ENCODE data around the gene OR5A1.
"Not testable (repeated sequence)": the region's sequence is repeated elsewhere in the genome, so short reads cannot be mapped to it uniquely, and the experiment has no call there.

The OR5A1 gene

DNA sequence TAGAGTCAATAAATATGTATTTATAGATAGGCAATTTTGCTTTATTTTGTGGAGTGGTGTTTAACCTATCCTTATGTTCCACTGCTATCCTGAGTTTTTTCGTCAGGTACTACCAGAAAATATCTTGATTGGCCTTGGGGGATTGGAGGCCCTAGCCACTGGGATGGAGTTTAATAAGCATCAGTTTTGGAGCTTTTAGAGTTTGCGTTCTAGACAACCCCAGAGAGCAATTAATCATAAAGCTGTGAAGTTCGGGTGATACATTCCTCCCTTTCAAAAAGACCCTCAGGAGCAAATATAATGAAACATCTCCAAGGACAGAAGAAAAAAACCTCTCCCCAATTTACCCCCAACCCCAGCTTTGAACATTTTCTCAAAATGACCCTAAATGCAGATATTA lies at the start of gene OR5A1:
OR5A1 (plus strand) TSS at position 301 of the 400 bp plus-strand sequence. CDS start 6,700 bp downstream, outside the sequence.
- no peak for DNase-seq

GRCh38 chr11:59394186-59394585 lies 42.1 kb upstream of the OR5A1 start:
- DNase-seq, result no peak

GRCh38 chr11:59400461-59401261 lies 35.6 kb upstream of the OR5A1 start:
- no peak for DNase-seq

GRCh38 chr11:59401262-59401552 lies 35.1 kb upstream of the OR5A1 start:
- DNase-seq, result no peak

DNA sequence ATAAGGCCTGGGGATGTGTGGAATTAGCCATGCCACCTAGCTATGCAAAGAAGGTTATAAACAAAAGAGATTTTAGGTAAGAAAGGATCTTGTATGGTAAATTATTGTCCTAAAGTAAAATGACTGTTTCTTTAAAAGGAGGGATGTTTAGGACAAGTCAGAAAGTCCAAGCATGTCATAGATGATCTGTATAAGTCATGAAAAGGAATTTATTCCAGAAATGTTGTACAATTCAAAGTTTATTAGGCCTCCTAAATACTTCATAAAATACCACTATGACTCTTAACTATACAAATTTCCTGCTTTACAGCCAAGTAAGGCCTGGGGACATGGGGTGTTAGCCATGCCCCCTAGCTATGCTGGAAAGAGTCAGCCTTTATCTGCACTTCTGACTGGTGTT lies 32.7 kb upstream of the OR5A1 start:
- DNase-seq, result no peak

GRCh38 chr11:59413646-59414045 lies 22.6 kb upstream of the OR5A1 start:
- no peak for DNase-seq

- DNase-seq, result no peak
Measured at GRCh38 chr11:59415111-59415510, 21.2 kb upstream of the OR5A1 start.

GRCh38 chr11:59416613-59417012 lies 19.7 kb upstream of the OR5A1 start:
- DNase-seq, result no peak

GRCh38 chr11:59417023-59417422 lies 19.2 kb upstream of the OR5A1 start:
- DNase-seq, result no peak

DNA sequence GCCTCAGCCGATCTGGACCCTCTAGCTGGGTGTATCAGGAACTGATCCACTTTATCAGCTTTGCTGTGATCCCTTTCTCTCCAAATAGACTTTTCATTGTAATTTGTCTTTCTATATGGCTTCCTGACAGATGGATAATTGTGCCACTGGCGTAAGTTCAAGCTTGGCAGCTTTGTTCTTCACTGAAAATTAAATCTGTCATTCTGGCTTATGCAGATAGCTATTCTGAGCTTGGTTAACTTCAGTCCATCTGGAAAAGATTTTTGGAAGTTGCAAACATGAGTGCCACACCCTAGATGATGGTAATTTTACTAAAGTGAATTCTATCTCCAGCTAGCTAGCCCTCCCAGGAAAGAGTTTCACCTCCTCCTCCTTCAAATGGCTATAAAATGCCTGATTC lies 18.1 kb upstream of the OR5A1 start:
- DNase-seq, result no peak

- no peak for DNase-seq
Measured at GRCh38 chr11:59423835-59424234, 12.4 kb upstream of the OR5A1 start.

- DNase-seq, result no peak
Measured at GRCh38 chr11:59425131-59425530, 11.1 kb upstream of the OR5A1 start.

- no peak for DNase-seq
Measured at GRCh38 chr11:59426361-59427067, 9.8 kb upstream of the OR5A1 start, which contains the start of gene OR5A2. OR5A2 (minus strand) TSS chr11:59426413; CDS start chr11:59422953, 3,460 bp downstream.

DNA sequence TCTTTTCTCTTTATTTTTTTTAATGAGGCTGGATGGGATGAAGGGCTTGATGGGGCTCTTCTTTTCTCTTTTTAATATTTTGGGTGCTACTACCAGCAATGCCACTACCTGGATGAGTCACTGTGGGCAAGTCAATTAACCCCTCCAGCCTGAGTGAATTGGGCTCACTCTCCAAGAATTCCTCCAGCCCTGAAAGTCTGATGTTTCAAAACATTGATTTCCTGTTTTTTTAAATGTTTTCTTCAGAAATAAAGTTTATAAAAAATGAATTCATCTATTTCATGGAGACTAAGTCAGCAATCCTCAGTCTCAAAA lies 9.2 kb upstream of the OR5A1 start:
- no peak for DNase-seq

DNA sequence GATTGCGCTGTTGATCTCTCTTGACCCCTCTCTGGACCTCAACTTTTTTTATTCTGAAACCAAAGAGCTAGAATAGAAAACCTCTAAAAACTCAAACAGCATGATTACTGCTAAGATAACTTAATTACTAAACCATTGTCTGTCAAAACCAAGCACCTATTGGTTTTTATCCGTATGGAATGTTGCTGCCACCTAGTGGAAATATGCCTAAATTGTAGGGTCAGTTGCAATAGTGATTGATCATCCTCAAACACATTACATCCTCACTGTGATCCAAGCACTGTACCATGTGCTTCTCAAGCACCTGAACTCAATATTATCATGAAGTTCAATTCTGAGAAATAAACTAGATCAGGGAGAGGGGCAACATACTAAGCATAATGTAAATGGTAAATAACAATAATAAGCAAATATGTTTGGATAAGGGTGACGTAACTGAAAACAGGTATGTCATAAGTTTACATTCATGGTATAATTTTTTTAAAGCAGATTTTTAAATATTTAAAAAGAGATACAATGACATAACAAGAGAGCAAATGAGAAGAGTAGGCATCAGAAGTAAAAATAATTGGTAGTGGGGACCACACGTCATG lies 6.2 kb upstream of the OR5A1 start:
- peak; percentile 15 for DNase-seq

- no peak for DNase-seq
Measured at GRCh38 chr11:59437770-59438169, 1.5 kb downstream of the OR5A1 start.

DNA sequence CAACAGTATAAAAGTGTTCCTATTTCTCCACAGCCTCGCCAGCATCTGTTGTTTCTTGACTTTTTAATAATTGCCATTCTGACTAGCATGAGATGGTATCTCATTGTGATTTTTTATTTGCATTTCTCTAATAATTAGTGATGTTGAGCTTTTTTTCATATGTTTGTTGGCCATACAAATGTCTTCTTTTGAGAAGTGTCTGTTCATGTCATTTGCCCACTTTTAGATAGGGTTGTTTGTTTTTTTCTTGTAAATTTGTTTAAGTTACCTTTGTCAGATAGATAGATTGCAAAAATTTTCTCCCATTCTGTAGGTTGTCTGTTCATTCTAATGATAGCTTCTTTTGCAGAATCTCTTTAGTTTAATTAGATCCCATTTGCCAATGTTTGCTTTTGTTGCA lies 9.4 kb downstream of the OR5A1 start:
- not testable (repeated sequence) for DNase-seq

DNA sequence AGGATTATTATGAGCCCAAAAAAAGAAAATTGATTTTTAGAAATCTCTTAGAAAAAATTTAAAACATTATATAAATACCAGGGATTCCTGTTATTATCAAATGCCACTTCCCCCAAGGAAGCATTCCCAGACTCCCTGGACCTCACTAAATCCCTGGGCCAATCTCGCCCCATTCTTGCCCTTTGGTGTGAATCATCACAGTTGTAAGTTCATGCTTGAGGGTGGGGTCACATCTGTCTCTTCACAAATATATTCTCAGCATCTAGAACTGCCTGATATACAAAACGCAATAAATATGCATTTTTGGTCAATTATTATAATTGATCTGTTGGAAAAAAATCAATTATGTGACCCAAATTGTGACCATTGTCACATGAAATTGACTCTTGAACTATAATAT lies 12.2 kb downstream of the OR5A1 start:
- no peak for DNase-seq

DNA sequence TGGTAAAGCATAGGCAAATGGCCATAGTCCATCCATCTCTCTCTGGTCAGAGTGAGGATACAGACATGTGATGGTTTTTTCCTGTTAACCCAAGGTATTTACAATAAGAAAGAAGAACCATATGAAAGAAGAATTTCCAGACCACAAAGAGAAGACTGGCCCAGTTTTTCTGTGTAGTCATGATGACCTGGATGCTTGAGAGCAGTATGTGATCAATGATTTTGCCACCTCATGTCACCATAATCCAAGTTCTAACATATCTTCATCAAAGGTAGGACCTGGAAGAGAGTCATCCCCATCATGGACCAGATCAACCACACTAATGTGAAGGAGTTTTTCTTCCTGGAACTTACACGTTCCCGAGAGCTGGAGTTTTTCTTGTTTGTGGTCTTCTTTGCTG lies 20.4 kb downstream of the OR5A1 start, which contains the start of gene OR4D6:
OR4D6 (plus strand) TSS at position 301 of the 400 bp plus-strand sequence; CDS start at position 301, 0 bp downstream.
- DNase-seq, result no peak

- no peak for DNase-seq
Measured at GRCh38 chr11:59459916-59460315, 23.6 kb downstream of the OR5A1 start.

- DNase-seq, result no peak
Measured at GRCh38 chr11:59463190-59463641, 26.9 kb downstream of the OR5A1 start.

GRCh38 chr11:59473015-59473414 lies 36.7 kb downstream of the OR5A1 start, which contains the start of gene OR4D10:
OR4D10 (plus strand) TSS chr11:59473315; CDS start chr11:59477430, 4,115 bp downstream.
- DNase-seq, result no peak

GRCh38 chr11:59475176-59475575 lies 38.9 kb downstream of the OR5A1 start:
- DNase-seq, result no peak

GRCh38 chr11:59479906-59480305 lies 43.6 kb downstream of the OR5A1 start:
- DNase-seq, result no peak
